Activated T-helper 1 cell treated with anti-CD3 and anti-CD28 coated beads, Interleukin-2, amount 50 U/mL, for 16 hours (primary cell): Measurements from ENCODE around the gene NHS.

Source experiments
- DNase-seq, 2 donors: peaks; one replicate each; pipeline ENCODE4 v3.0.0-alpha.2; 2020; ENCODE audit warnings: low read depth in 1 of 2, low spot score in 1 of 2

The NHS gene

GRCh38 chrX:17616936-17617335, 241.9 kb downstream of the NHS start:
- no peak for DNase-seq

- DNase-seq = no peak
Measured at GRCh38 chrX:17617806-17618205, 242.8 kb downstream of the NHS start.

DNA sequence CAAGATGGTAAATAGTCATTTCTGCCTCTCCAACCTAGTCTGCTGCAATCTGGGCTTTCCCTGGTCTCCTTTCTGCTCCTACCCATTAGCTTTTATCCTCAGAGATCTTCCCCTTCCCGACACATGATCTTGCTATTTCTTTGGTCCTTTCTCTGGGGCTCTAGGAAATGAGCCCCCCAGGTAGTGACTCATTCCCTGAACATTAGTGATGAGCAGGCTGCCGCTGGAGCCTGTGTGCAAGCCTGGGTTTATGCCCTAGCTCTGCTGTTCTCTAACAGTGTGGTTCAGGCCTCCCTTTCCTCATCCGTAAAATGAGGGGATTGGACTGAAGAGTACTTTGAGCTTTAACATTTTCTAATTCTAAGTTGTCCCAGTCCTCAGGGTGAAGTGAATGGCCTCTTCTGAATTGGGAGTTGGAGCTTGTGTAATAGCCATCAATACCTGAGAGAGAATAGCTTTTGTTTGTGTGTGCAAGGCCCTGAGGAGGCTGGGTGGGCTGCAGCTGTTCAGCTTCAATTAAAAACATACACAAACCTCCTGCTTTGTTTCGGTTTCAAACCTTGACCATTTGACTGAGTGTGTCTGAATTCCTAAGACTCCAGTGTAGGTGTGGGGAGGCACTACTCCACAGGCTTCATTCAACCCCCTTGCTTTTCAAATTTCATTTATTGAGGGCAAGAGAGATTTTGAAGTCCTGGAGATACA, 246.7 kb downstream of the NHS start:
- no peak for DNase-seq

DNA sequence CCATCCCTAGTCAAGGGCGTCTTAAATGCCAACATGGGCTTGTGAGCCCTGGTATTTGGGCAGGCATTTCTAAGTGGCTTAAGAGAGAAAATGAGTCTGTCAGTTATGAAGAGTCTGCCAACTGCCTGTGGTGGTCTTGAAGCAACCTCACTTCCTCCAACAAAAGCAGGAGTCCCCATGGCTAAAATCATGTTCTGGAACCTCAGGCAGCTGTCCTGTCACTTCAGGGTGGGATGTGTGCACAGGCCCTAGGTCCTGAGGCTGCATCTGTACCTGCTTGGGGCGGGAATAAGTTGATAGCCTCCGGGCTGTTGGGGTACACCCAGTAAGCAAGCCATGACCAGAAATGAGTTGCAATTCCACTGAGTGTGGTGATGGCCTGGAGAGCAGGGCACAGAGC, 247.3 kb downstream of the NHS start:
- DNase-seq = no peak

DNA sequence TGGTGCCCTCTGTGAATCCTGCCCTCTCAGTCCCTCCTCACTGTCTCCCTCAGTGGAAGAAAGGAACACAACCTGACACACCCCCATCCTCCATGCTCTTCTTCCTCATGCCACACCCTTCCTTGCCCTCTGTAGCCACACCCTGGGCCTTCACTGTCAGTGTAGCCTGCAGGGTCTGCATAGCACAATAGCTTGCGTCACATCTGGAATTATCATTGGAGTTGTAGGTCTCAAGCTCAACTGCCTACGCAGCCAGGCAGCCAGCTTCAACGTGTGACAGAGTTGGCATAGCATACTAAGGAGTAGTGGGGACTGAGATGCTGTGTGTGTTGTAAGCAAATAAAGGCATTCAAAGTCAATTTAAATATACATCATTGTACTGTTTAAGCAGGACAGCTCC, 248.8 kb downstream of the NHS start:
- no peak for DNase-seq

GRCh38 chrX:17627026-17627425, 252.0 kb downstream of the NHS start:
- no peak for DNase-seq

DNA sequence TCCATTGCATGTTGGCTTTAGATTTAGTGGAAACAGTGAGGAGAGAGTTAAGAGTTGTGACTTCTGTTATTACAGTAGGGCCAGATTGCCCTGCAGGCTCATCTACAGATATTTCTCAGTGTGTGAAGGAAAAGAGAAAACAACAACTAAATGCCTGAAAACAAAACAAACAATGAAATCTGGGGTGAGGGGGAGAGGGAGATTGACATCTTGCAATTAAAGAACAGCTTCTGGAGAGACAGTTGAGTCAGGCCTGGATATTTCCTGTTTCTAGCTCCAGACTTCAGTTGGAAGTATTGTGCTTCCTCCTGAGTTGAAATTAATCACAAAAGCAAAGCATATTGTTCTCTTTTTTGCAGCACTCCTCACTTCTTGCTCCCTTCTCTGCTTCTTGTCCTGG, 254.0 kb downstream of the NHS start:
- DNase-seq = no peak

- no peak for DNase-seq
Measured at GRCh38 chrX:17629519-17629918, 254.5 kb downstream of the NHS start.

DNA sequence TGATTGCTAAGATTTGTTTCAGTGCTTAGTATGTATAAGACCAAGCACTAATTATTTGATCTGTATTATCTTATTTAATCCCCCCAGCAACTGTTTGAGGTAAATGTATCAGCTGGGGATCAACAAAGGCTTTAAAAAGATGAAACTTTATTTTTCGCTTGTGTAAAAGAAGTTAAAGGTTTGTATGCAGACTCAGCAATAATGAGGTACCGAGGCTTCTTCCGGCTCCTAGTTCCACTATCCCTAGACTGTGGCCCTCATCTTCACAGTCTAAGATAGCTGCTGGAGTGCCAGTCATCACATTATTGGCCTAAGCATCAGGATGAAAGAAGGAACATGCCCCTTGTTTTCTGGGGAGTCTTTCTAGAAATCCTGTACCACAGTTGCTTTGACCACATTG, 256.6 kb downstream of the NHS start:
- DNase-seq = no peak

GRCh38 chrX:17632942-17633341, 257.9 kb downstream of the NHS start:
- DNase-seq = no peak

DNA sequence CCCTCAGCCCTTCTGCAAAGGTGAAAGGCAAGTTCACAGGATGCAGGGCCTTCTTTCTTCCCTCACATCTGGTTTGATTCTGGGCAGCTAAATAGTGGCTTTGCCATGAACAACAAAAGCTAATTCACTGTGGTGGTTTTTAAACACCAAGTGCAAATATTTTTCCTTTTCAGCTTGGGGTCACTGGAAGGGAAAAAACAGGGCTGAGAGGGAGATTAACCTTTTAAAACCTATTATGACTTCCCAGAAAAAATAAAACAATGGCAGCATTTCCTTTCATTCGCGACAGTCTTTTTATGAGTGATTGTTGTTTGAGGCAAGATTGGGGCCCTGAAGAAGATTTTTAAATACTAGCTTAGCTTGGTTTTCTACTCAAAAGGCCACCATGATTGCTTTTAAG, 258.5 kb downstream of the NHS start:
- DNase-seq = no peak

GRCh38 chrX:17634542-17635207, 259.7 kb downstream of the NHS start:
- DNase-seq = no peak

GRCh38 chrX:17635231-17635630, 260.2 kb downstream of the NHS start:
- no peak for DNase-seq

- no peak for DNase-seq
Measured at GRCh38 chrX:17637235-17637634, 262.2 kb downstream of the NHS start.

GRCh38 chrX:17638731-17639130, 263.7 kb downstream of the NHS start:
- no peak for DNase-seq

DNA sequence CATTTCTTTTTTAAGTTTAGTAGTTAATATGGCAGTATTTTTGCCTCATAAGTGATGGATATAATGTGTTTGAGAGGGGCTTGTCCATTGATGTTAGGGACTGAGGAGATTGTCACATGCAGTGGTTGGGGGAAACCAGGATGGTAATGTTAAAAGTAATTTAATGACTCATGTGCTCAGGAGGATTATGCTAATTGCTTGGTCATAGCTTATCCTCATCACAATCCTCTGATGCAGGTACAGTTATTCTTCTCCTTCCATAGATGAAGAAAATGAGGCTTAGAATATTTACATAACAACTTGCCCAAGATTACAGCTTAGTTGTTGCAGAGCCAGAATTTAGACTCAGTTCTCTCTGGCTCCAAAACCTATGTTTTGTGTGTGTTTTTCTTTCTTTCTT, 267.9 kb downstream of the NHS start:
- no peak for DNase-seq

DNA sequence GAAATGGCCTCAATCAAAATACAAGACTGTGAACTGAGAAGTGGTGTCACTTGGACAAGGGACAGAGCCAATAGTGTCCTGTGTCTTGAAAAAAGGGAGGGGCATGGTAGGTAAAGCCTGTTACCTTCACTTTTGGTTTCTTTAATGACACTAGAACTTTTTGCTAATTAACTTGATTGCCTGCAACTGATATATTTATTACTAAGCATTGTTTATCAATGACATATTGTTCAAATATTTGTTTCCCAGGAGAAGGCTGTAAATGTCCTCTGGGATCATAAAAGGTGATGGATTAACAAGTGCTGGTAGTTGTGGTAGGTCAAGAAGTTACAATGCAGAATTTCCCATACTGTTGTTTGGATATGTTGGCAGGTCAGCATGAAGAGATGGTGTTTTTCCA, 268.5 kb downstream of the NHS start:
- no peak for DNase-seq

- no peak for DNase-seq
Measured at GRCh38 chrX:17644001-17644400, 269.0 kb downstream of the NHS start.

- DNase-seq = no peak
Measured at GRCh38 chrX:17654116-17654515, 279.1 kb downstream of the NHS start.

- DNase-seq = no peak
Measured at GRCh38 chrX:17655211-17656034, 280.4 kb downstream of the NHS start.

DNA sequence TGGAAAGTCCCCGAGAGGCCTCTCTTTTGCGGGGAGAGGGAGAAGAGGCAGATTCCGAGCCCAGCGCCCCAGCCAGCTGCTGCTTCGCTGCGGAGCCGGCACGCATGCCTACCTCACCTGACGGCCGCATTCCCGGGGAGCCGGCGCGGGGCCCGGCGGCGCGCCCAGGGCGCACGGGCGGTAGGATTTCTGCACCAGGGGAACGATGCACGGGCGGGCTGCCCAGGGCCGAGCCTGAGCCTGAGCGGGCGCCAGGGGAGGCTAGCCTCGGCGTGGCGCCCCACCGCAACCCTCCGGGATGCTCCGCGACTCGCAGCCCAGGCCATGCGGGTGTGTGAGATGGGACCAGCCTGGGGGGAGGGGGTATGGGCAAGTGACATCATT, 281.0 kb downstream of the NHS start:
- no peak for DNase-seq

GRCh38 chrX:17656556-17656955, 281.6 kb downstream of the NHS start:
- DNase-seq = no peak
